ENCODE data around the gene ITPR2.
"Not testable (repeated sequence)": the region's sequence is repeated elsewhere in the genome, so short reads cannot be mapped to it uniquely, and the experiment has no call there.

Gene ITPR2

GRCh38 chr12:26851031-26851809 is 18.2 kb upstream of the ITPR2 start:
- DNase-seq (ENCODE audit: low read depth, low spot score): no peak

GRCh38 chr12:26848156-26848825 is 15.3 kb upstream of the ITPR2 start:
- DNase-seq (ENCODE audit: low read depth, low spot score): no peak

GRCh38 chr12:26847431-26847830 is 14.4 kb upstream of the ITPR2 start:
- no peak for DNase-seq (ENCODE audit: low read depth, low spot score)

GRCh38 chr12:26846416-26846815 is 13.4 kb upstream of the ITPR2 start:
- DNase-seq (ENCODE audit: low read depth, low spot score): no peak

- no peak for DNase-seq (ENCODE audit: low read depth, low spot score)
These were observed 13.0 kb upstream of the ITPR2 start for GRCh38 chr12:26845984-26846383.

GRCh38 chr12:26845057-26845666 is 12.2 kb upstream of the ITPR2 start:
- DNase-seq (ENCODE audit: low read depth, low spot score): no peak

DNA sequence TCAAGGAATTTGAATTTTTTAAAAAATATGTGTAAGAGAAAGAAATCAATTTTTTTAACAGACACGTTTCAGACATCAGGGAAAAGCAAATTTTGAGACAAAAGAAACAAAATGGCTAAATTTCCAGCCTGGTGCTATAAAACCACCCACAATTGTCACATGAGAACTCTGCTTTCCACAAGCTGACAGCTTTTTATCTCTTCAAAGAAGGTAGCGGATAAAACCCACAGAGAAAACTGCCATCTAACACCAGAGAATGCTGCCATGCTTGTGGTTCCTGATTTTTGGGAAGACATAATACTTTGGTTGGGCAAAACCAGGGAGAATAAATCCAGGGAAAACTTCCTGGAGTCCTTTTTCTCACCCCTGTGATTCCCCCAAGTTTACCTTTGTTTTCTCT is 10.3 kb upstream of the ITPR2 start:
- DNase-seq (ENCODE audit: low read depth, low spot score): no peak

GRCh38 chr12:26841085-26841484 is 8.1 kb upstream of the ITPR2 start:
- no peak for DNase-seq (ENCODE audit: low read depth, low spot score)

GRCh38 chr12:26839512-26839911 is 6.5 kb upstream of the ITPR2 start:
- DNase-seq (ENCODE audit: low read depth, low spot score): no peak

DNA sequence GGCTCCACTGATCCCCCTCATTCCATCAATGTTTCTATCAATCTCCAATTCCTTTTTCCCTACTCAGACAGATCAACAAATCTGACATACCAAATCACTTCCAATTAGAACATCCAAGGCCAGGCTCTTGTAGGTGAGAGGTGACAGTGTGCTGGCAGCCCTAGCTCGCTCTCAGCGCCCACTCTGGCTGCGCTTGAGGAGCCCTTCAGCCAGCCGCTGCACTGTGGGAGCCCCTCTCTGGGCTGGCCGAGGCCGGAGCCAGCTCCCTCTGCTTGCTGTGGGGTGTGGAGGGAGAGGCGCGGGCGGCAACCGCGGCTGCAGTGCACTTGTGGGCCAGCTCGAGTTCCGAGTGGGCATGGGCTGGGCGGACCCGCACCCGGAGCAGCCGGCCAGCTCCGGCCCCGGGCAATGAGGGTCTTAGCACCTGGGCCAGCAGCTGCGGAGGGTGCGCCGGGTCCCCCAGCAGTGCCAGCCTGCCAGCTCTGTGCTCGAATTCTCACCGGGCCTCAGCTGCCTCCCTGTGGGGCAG is 6.0 kb upstream of the ITPR2 start:
- no peak for DNase-seq (ENCODE audit: low read depth, low spot score)

GRCh38 chr12:26836201-26836600 is 3.2 kb upstream of the ITPR2 start:
- no peak for DNase-seq (ENCODE audit: low read depth, low spot score)

- not testable (repeated sequence) for DNase-seq (ENCODE audit: low read depth, low spot score)
These were observed 1.6 kb upstream of the ITPR2 start for GRCh38 chr12:26834503-26835060.

DNA sequence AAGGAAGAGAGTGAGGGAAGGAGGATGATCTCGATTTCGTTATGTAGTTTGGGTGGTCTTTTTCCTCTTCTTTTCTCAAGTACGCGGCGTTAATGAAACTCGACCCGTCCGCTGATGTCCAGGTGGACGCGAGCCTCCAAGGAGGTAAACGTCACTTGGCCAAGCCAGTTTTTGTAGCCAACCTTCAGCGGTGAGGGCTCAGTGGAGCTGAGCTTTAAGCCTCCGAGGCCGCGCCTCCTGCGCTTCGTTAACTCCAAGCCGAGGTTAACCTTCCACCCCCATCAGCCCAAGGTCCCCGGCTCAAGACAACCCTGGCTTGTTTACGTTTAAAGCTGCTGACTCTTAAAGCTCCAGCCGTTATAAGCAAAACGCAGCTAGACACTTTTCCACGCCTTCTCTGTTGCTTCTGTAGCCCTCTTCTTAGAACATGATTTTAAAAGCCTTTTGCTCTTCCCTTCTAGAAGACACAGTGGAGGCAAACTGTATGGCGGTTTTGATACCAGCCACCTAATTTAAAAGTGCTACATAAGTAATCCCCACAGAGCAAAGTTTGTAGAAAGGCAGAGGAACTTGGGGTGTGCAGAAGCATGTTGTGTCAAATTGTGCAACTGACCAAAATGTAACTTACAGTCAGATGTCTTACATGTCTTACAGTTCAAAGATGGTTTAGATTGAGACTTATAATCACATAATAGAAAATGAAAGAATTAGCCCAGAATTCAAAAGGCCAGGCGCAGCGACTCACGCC is 923 bp upstream of the ITPR2 start:
- no peak for DNase-seq (ENCODE audit: low read depth, low spot score)

- peak; percentile 33 for DNase-seq (ENCODE audit: low read depth, low spot score)
These were observed 808 bp downstream of the ITPR2 start for GRCh38 chr12:26831951-26832821.

DNA sequence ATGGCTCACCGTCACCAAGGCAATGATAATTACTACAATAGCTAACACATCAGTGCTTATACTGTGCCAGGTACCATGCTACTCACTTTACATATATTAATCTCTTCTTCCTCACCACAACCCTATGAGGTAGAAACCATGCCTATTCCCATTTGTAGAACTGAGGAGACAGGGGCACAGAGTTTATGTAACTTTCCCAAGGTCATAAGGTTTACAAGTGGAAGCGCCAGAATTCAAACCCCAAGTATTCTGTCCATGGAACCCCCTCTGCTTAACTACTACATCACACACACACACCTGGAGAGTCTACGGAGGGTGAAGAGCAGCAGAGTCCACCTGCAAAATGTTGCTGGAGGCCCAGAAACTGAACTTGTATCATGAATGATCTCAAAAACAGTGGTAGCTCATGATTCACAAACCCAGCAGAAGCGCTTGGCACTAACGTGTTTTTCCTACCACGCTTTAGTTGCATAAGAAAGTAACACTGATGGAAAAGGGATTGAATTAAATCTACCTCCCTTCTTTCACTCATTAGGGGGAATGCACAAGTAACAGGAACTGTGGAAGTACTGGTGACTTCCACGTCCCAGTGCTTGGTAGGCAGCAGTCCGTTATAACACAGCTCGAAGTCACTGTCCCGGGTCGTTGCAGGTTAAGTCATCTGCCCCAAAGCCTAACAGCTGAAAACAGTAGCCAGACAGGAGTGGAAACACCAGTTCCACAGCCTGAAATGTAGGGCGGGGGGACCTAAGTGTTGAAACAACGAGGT is 2.0 kb downstream of the ITPR2 start:
- DNase-seq (ENCODE audit: low read depth, low spot score): no peak

GRCh38 chr12:26830363-26830762 is 2.6 kb downstream of the ITPR2 start:
- no peak for DNase-seq (ENCODE audit: low read depth, low spot score)

DNA sequence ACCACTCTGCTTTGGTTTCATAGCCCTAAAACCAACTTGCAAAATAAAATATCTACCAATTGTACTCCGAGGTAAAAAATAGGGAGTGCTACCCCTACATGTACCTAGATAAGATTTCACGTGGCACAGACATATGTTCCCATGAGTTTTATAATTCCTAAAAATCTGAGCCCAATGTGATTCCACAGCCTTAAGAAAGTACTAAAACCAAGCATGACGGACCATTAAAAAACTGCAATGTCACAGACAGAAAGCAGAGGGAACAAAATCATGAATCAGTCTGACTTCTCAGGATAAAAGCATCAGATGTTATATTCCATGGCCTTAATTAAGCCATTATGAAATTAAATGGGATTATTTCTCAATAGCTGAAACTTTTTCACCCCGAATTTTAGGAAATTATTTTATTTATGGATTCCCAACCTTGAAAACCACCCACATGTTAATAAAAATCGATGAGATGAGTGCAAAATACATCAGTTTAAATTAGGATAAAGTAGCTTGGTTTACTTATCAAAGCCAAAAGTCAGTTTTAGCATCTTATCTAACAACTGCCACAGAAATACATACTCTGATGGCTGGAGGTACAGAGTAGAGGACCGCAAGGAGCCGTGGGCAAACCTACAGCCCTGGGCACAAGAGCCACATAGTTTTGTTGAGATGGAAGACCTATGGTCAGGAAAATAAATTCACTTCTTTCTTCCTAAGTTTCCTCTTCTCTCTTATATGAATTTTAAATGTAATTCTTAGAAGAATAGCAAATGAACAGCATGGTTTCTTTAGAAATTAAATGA is 4.5 kb downstream of the ITPR2 start:
- no peak for DNase-seq (ENCODE audit: low read depth, low spot score)

DNA sequence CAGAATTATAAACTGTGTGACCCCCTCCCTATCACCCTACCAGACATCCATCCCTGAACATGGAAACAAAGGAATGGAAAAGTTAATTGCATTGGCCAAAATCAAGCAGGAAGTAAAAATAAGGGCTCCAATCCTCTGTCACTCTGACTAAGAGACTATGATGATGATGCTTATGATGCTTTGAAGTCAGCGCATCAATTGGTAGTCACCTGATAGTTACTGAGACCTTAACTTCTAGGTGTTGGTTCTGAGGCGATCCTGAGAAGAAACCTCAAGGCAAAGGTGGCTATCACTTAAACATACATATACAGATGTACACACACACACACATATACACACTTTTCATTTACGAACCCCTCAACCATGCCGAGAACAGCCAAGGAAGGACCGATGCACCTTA is 6.6 kb downstream of the ITPR2 start:
- no peak for DNase-seq (ENCODE audit: low read depth, low spot score)

DNA sequence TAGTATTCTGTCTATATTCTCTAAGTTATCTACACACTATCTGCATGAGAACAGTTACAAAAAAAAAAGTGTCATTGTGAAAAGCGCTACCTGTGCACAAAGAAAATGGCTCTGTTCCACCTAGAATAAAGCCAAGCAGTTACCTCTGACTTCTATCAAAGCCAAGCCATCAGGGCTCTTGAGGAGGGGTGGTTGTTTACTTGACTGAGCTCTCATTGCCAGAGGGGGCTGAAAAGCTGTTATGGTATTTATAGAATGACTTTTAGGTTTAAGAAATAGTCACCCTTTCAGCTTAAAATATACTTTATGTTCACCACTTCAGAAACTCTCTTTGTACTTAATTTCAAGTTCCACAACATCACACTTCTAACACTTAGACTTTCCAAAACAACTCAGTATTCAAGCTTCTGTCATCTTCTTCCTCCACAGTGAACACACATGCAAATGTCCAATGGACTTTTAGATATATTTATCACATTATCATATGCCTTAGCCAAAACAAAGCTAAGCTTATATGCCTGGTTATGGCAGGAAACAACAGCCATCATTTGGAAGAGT is 7.5 kb downstream of the ITPR2 start:
- DNase-seq (ENCODE audit: low read depth, low spot score): no peak
